Activated T-helper 1 cell treated with Interleukin-2 at 50 U/mL for 16 hours (primary cell): Measurements from ENCODE around the gene C5.
A peak's percentile ranks its signal among the peaks of the same experiment; 100 is the strongest.

Experiments
- DNase-seq: peaks from one replicate; pipeline ENCODE4 v3.0.0-alpha.2; 2020; ENCODE audit warnings: low read depth

The C5 gene

DNA sequence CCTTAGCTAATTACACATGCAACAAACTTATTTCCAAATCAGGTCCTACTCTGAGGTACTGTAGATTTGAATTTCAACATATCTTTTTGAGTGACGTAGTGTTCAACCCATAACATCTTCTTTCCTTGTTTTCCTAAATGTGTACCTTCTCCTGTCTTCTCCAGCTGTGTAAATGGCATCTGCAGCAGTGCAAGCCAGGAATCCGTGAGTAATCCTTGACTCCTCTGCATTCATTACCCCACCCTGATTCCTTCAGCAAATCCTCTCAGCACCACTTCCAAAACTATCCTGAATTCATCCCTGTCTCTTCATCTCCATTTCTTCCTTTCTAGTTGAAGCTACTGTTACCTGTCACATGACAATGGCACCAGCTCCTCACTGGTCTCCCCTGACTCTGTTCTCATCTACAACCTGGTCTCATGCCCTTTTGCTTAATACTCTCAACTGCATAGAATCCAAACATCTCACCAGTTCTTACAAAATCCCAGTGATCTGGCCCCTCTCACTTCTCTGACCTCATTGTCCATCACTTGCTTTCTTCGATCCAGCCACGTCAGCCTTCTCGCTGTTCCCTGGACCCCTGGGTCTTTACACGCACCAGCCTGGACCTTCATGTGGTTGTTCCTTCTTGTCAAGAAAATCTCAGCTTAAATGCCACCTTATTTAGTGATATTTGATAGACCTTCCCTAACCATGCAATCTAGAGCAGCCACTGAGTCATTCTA is 108.9 kb downstream of the C5 start:
- DNase-seq, result no peak

DNA sequence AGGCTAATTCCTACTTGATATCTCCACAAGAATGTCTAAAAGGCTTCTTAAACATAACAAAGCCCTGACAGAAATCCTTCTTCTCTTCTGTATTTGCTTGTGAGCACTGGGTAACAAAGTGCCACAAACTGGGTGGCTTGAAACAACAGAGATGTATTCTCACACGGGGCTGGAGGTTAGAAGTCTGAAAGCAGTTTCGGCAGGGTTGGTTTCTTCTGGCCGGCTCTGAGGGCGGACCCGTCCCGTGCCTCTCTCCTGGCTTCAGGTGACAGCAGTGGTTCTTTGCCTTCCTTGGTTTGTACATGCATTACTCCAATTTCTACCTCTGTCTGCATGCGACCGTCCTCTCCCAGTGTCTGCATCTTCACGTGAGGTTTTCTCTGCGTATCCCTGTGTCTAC is 109.5 kb downstream of the C5 start:
- DNase-seq, result no peak

DNA sequence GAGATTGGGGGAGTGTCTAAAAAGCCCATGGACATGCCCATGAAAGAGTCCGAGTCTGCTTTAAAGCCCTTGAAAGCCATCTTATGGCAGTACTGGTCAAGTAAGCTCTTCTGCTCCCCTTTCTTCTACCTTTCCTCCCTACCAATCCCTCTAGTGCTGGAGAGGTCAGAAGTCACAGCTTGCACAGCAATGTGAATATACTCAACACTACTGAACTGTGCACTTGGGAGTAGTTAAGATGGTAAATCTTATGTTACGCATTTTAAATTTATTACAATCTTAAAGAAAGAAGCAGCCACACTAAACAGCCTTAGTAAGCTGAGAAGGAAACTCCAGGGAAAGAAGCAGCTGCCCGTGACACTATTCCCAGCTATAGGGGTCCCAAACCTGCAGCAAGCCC is 111.2 kb downstream of the C5 start:
- no peak for DNase-seq

DNA sequence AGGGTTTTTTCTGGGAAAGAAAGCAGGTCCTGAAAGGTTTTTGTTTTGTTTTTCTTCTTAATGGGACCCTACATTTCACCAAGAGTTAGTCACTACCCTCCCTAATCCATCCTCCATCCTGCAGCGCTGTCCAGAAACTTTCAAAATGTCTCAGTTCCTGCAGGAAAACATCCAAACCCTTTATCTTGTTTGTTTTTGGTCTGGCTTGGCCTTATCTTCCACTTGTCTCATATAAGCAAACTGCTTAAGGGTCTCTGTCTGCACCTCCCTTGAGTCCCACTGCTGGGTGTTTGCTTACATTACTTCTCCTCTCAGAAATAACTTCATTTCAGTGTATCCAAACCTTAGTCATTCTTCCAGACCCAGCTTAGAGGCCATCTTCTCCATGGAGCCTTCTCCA is 112.5 kb downstream of the C5 start:
- no peak for DNase-seq

DNA sequence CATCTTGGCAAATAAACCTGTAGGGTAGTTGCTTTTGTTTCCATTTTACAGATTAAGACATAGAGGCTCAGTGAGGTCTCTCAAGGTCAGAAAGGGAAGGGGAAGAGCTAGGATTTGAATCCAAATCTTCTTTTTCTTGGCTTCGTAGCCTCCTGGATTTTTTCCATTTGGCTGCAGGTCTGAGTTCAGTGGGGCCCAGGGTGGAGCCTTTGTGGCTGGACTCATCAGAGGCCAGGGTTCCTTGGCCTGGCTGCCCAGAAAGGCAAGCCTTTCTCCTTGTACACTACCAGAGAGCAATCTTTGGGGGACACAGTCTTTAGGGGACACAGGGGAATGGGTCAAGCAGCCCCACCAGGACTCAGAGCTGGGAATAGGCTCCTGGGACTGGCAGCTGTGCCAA is 112.9 kb downstream of the C5 start:
- DNase-seq, result no peak

DNA sequence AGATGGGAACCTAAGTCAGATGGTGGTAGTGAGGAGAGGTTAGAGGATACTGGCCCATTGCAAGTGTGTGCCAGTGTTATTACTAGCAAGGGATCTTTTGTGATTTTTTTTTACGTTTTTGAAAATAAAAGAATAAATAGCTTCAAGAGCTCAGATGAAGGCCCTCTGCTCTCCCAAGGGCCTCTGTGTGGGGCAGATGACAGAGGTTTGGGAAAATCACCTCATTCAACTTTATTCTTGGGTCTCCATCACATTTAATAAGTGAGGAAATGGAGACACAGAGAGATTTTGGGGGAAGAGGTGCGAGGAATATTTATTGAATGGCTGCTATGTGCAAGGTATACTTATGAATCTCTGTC is 113.3 kb downstream of the C5 start:
- no peak for DNase-seq

DNA sequence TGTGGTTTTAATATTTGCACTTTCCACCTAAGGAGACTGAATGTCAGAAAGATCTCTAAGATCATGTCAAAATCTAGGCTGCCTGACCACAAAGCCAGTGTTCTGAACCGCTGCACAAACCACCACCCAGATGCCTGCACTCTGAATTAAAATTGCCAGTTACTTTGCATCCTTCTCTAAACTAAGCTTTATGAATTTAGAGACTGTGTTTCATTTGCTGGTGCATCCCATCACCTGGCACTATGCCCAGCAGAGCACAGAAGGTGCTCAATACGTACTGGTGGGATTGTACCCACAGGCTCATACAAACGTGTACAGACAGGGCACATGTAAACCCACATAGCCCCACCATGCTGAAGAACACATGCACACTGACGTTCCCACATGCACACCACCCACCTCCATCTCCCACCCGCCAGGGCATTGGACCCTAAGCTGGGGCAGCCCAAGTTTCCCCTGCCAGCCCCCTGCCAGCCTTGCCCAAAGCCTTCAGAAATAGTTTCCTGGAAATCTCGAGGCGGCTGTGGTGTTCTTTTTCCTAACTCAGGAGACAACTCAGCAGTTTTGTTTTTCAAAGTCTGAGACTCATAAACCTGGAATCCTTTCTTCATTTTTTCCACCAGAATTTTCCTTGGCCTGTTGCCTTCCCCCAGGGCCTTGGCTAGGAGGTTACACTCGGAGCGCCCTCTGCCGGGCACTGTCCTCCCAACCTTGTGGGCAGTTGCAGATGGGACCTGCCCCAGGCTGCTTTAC is 113.9 kb downstream of the C5 start:
- peak; percentile 78 for DNase-seq

DNA sequence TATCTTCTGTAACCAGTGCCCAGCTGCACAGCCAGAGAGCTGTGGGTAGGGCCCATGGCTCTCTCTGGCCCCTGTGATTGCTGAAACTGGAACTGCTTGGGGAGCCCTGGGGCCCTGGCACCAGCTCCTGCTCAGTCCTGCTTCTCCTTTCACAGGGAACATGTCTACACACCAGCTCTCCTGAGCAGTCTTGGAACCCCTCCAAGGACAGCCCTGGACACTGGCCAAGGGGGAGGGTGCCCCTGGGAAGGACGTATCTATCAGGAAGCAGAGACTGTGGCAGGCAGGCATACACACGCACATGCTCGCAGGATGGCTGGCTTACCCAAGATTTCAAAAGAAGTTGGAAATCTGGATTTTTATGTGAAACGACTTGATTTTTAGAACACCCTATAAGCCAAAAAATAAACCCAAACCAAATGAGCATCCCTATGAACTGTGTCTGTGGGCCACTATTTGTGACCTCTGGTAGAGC is 114.7 kb downstream of the C5 start:
- DNase-seq, result no peak

DNA sequence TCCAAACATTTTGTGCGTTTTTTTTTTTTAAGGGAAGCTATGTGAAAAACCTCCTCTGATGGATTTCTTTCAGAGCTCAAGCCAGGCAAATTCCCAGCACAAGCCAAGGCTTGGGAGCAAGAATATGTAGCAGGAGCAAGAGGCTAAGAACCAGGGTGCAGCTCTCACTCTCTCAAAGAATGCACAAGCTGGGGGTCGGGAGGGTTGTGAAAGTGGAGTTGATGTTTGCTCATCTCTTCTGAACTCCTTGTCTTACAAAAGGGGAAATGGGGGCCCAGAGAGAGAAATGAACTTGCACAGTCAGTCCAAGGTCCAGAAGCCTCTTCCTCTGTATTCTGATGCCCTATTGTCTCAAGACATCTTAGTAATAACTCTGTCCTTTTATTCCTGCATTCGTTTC is 115.8 kb downstream of the C5 start:
- DNase-seq, result no peak

DNA sequence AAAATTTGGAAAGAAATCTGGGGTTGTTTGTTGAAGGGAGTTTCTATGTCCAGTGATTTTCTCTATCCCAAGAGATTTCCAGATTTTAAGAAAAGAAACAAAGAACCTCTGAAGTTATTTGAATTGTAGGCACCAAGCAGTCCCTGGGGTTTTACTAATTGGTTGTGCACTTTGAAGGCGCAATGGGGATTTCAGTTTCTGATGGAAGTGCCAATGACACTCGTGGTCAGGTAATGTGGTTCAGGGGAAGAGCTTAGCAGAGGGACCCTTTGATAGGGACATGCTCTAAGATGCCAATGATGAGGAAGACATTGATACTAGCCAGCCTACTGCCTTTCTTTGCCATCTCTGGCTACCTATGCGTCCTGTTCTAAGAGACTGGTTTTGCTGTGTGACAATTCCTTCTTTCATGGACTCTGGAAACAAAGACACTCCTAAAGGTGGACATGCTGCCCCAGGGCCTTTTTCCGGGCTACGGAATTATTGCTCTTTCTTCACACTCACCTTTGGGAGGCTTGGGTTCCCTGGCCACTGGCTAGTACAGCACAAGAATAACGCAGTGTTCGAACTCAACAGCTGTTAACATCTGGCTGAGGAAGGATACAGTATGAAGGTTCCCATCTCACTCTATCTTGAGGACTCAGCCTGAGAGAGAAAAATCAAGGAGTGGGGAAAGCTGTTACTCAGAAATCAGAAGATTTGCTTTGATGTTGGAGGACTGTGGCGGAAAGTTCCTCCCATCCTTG is 116.6 kb downstream of the C5 start:
- DNase-seq, result no peak

DNA sequence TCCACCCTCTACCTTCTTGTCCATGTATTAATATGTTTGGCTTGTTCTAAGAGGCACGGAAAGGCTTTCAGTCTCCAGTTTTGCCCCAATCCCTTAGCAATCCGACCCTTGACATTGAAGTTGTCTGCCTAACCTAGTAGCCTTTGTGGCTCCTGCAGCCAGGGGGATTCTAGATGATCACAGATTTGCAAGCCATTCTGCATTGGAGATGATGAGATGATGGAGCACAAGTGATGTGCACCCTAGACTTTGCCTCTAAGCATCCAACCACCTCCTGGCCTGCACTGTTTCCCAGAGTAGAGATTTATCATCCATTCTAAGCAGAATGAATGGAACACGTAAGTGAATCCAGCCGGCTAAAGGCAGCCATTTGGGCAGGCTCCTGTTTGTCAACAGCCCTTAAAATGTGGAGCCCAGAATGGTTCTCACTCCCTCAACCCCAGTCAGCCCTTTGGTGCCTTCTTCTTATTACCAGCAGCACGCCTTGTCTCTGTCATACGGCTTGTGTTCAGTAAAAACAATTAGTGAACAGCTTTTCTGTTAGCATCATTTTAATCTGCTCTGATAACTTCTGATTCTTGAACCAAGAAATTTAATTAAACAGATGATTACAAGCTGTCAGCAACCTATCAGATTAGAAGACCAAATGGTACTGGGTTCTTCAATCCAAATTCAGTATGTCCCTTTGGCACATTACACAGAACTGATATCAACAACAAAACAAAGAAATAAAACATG is 117.8 kb downstream of the C5 start:
- DNase-seq, result no peak

DNA sequence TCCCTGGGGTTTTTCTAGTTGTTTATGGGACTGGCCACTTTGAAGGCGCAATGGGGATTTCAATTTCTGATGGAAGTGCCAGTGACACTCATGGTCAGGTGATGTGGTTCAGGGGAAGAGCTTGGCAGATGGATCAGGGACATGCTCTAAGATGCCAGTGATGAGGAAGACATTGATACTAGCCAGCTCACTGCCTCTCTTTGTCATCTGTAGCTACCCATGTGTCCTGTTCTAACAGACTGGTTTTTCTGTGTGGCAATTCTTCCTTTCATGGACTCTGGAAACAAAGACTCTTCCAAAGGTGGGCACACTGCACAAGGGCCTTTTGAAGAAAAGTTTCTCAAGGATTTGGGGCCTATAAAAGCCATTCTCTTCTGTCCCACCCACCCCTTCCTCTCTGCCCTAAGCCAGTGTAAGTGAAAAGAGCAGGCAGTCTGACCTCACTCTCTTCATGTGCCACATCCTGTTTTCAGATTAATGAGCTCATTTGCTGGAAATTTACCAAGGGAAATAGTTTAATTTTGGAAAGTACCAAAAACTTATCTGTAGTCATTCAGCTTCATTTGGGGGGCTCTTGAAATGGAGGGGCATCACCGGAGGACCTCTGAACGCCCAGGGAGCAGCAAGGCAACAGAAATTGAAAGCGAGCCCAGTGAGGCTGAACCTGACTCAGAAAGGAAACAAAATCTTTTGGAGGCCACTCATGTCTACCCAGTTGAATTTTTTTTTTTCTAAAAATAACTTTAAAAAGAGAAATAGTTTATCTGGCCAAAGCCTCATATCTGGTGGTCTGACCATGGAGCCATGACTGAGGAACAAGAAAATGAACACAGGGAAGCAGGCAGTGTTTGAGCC is 118.6 kb downstream of the C5 start:
- peak; percentile 29 for DNase-seq

DNA sequence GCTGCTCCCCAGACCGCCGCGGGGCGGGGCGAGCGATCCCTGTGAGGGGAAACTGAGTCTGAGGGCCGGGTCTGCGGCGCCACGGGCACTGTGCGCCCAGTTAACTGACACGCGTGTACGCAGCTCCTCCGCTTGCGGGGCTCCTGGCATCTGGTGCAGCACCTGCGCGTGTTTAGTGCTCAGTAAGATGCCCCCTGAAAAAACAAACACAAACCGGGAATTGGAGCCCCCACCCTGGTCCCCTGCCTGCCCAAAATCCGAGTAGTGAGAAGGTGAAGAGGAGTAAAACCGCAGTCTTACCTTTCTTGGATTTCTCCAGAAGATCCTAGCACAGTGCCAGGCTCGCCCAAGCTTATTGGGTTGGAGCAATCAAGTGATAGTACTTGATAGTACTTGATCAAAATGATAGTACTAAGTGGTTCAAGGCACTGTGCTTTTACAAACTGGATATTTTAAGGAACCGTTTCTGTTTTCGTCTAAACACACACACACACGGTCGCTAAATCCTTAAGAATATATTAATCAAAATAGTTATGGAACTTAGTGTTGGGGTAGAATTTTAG is 120.8 kb downstream of the C5 start:
- DNase-seq, result no peak

DNA sequence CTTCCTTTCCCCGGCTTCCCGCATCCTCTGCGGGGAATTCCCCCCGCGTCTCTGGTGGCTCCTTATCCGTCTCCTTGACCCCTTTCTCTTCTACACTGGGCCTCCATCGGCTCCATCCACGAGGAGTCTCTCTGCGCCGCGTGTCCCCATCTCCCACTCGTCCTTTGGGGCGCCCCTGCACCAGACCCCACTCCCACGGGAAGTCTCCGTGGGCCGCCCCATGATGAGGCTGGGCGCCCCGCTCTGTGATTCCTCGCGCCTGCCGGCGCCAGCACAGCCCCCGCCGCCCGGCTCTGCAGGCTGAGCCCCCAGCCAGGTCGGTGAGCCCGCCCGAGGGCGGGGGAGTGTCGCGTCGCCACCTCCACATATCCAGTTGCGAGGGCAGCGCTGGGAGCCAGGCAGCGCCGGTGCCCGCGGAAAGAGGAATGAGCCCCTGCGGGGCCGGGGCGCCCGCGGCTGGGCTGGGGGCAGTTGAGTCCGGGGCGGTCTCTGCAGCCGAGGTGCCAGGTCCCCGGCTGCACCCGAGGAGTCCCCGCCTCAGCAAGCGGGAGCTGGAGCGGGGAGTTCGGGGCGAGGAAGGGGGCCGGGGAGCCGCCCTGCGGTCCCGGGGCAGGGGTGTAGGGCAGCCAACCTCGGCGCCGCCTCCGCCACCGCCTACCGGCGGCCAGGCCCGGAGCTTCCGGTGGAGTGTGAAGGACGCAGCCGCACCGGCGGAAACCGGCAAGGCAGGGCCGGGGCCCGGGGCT is 121.4 kb downstream of the C5 start:
- DNase-seq, result peak; percentile 78

DNA sequence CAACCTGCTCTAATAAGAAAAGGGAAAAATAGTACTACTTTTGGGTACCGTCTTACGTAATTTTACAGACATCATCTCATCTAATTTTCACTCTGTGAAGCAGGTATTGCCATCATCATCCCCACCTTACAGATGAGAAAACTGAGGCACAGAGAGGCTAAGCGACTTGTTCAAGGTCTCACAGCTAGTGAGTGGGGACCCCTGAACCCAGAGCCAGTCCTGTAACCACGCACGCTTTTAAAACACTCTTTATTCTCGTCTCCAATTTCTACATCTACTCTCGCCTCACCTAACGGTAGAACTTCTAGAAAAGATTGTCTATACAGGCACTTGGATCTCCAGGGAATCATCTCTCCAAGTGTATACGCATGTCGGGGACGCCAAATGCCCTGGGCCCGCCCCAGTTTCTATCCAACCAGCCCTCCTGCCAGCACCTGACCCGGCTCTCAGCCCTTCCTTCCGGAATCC is 122.0 kb downstream of the C5 start:
- DNase-seq, result no peak

DNA sequence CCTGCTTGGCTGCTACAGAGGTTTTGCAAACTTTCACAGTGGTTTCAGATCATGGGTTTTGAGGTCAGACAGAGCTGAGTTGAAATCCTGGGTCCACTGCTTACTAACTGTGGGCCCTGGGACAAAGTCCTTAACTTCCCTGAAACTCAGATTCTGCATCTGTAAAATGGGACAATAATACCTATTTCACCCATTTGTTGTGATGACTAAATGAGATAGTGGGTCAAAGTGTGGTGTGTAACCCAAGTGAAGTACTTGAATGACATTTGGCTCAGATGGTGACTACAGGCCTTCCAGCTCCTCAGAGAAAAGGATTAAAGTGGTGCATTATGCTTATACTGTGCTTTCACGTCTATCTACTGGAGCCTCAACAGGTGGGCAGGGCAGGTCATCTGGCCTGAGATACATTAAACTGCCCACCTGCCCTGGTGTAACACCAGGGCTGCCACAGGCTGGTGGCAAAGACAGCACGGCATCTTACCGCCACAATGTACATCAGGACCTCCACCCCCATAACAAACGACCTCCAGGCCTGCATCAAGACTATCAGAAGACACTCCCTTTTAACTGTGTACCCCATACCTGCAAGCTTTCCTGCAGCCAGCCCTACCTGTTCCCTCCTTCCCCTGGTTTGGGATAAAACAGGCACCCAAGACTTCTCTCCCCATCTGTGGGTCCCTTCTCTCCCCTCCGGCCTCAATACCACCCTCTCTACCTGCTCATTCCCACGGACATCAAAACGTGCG is 122.6 kb downstream of the C5 start:
- no peak for DNase-seq

DNA sequence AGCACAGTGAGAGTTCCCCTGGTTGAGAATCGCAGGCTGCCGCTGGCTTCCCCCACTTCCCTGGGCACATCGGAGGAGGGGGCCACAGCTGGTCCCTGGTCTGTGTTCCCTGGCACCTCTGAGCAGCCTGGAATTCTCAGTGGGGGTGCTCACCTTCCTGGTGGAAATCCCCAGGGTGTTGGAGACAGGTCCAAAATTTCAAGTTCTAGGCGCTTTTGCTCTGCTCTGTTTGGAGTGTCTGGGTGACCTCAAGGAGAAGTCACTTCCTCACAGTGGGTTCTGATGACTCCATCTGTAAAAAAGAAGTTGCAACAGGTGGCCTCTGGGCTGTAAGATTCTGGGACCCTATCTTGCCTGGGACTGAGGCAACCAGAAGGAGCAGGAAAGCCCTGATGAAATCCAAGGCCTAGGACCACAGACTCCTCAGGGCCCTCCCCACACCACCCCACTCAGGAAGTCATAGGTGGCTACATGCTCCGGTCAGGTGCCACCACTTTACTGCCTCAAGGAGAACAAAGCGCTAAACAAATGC is 123.6 kb downstream of the C5 start, which contains the start of gene TRAF1:
Gene TRAF1 (minus strand): TSS at position 400 of the 532 bp plus-strand sequence. CDS start 721 bp downstream, outside the sequence.
- no peak for DNase-seq

DNA sequence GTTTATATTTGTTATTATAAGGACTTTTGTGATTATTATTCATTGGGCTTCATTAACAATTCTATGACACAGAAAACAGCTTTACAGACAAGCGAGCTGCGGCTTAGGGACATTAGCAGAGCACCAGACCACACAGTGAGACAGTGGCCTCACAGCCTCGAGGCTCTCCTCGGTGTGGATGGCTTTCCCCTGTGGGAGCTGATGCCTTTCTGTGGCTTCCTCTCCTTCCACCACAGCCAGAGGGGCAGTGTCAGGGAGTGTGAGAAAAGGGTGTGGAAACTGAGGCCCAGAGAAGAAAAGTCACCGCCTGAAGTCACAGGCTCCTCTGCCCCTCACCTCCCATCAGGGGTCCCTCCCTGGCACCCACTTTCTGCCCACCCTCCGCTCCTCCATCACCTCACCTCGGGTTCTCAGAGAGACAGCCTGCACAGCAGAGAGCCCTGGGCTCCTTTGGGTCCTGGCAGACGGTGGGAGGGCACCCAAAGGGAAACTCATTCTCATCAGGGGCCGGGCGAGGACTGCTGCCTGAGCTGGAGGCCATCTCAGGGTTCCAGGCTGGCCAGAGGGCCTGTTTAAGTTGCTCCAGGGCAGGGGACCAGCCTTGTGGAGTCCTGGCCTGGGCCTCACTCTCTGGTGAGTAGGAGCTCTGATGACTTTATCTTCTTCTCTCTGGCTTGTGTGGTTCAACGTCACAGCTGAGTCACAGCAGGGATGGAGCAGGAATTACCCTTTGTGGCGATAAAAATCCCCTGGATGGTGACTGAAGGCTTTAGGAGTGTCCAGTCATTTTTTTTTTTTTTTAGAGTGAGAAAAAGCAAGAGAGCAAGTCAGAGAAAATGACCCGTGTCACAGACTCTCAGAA is 124.3 kb downstream of the C5 start:
- DNase-seq, result peak; percentile 43
